Measurements from ENCODE around the gene MYO1B.
A peak's percentile ranks its signal among the peaks of the same experiment; 100 is the strongest.

Gene MYO1B

DNA sequence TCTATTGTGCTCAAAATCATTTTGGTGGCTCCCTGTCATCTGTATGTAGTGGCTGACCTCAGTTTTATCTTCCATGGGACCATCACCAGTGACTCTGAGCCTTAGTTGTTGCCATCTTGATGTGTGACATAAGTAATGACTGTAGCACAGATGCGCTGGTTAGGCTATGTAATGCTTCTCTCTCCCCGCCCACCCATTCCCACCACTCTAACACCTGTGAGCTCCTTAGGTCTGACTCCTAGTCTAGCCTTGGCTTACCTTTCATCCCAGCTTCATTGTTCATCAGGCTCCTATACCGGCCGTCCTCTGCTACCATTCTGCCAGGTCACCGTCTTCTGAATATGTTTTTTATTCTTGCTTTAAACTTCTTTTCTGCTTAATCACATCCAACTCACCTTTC lies 17.2 kb downstream of the MYO1B start:
- H3K9me3 ChIP-seq (ENCODE audit: control insufficient read depth, low read length) = no peaks in the 10 kb centered on the region
- H3K4me1 ChIP-seq (ENCODE audit: control insufficient read depth, insufficient read depth, low read length) = peaks cover 44% of the 10 kb centered on the region
- H3K9ac ChIP-seq (ENCODE audit: low read length) = no peak overlapping the region
- no peaks in the 10 kb centered on the region for H3K36me3 ChIP-seq (ENCODE audit: control insufficient read depth, insufficient read depth, low read length, severe bottlenecking)
- DNase-seq (ENCODE audit: low read depth) = no peak
- H3K4me3 ChIP-seq (ENCODE audit: low read length) = no peak overlapping the region
- no peaks in the 10 kb centered on the region for H3K27me3 ChIP-seq (replicated peaks; ENCODE audit: control insufficient read depth, insufficient read depth, low read length)

GRCh38 chr2:191263050-191263449 lies 17.8 kb downstream of the MYO1B start:
- no peak for DNase-seq (ENCODE audit: low read depth)
- H3K4me3 ChIP-seq (ENCODE audit: low read length) = no peak overlapping the region

DNA sequence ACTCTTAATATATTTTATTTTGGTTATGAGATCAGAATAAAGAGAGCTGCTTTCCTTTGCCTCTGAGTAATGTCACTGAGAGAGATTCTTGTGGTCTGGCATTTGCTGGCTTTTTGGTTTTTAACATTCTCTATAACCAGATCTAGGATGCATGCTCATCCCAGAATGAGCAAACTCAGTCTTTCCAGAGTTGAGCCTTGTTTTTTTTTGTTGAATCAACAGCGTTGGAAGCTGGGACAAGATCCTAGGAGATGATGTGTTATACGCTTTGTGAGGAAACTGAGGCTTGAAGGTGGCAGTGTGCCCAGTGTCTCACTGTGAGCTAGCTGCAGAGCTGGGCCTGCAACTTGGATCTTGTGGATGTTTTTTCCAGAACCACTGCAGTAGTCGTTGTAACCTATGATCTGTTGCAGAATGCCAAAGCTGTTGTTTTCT lies 19.5 kb downstream of the MYO1B start:
- Histone ChIP-seq H3K9ac (ENCODE audit: low read length) (peak overlapping the region; percentile 68), H3K9me3 (ENCODE audit: control insufficient read depth, low read length) (no peaks in the 10 kb centered on the region), H3K27me3 (replicated peaks; ENCODE audit: control insufficient read depth, insufficient read depth, low read length) (no peaks in the 10 kb centered on the region), H3K4me1 (ENCODE audit: control insufficient read depth, insufficient read depth, low read length) (peaks cover 44% of the 10 kb centered on the region), H3K36me3 (ENCODE audit: control insufficient read depth, insufficient read depth, low read length, severe bottlenecking) (no peaks in the 10 kb centered on the region), H3K4me3 (ENCODE audit: low read length) (peak overlapping the region; percentile 63)
- peak; percentile 77 for DNase-seq (ENCODE audit: low read depth)

More at GRCh38 chr2:191263050-191263449, 17.8 kb downstream of the MYO1B start:
- peaks cover 44% of the 10 kb centered on the region for H3K4me1 ChIP-seq (ENCODE audit: control insufficient read depth, insufficient read depth, low read length)
- no peaks in the 10 kb centered on the region for H3K36me3 ChIP-seq (ENCODE audit: control insufficient read depth, insufficient read depth, low read length, severe bottlenecking)
- H3K27me3 ChIP-seq (replicated peaks; ENCODE audit: control insufficient read depth, insufficient read depth, low read length) = no peaks in the 10 kb centered on the region
- no peaks in the 10 kb centered on the region for H3K9me3 ChIP-seq (ENCODE audit: control insufficient read depth, low read length)
- peak overlapping the region; percentile 13 for H3K9ac ChIP-seq (ENCODE audit: low read length)

GRCh38 chr2:191265311-191266170 lies 20.3 kb downstream of the MYO1B start:
- Histone ChIP-seq H3K36me3 (ENCODE audit: control insufficient read depth, insufficient read depth, low read length, severe bottlenecking) (no peaks in the 10 kb centered on the region), H3K9me3 (ENCODE audit: control insufficient read depth, low read length) (no peaks in the 10 kb centered on the region), H3K4me3 (ENCODE audit: low read length) (peak overlapping the region; percentile 63), H3K9ac (ENCODE audit: low read length) (peak overlapping the region; percentile 68), H3K27me3 (replicated peaks; ENCODE audit: control insufficient read depth, insufficient read depth, low read length) (no peaks in the 10 kb centered on the region), H3K4me1 (ENCODE audit: control insufficient read depth, insufficient read depth, low read length) (peaks cover 44% of the 10 kb centered on the region)
- peak; percentile 75 for DNase-seq (ENCODE audit: low read depth)

- Histone ChIP-seq H3K9ac (ENCODE audit: low read length) (peak overlapping the region; percentile 68), H3K4me3 (ENCODE audit: low read length) (peak overlapping the region; percentile 63), H3K4me1 (ENCODE audit: control insufficient read depth, insufficient read depth, low read length) (peaks cover 44% of the 10 kb centered on the region), H3K36me3 (ENCODE audit: control insufficient read depth, insufficient read depth, low read length, severe bottlenecking) (no peaks in the 10 kb centered on the region), H3K27me3 (replicated peaks; ENCODE audit: control insufficient read depth, insufficient read depth, low read length) (no peaks in the 10 kb centered on the region), H3K9me3 (ENCODE audit: control insufficient read depth, low read length) (no peaks in the 10 kb centered on the region)
- DNase-seq (ENCODE audit: low read depth) = no peak
These were observed 21.0 kb downstream of the MYO1B start for GRCh38 chr2:191266201-191266600.

- no peaks in the 10 kb centered on the region for H3K27me3 ChIP-seq (replicated peaks; ENCODE audit: control insufficient read depth, insufficient read depth, low read length)
- H3K9ac ChIP-seq (ENCODE audit: low read length) = no peak overlapping the region
- H3K4me1 ChIP-seq (ENCODE audit: control insufficient read depth, insufficient read depth, low read length) = peaks cover 32% of the 10 kb centered on the region
- no peaks in the 10 kb centered on the region for H3K36me3 ChIP-seq (ENCODE audit: control insufficient read depth, insufficient read depth, low read length, severe bottlenecking)
- no peak overlapping the region for H3K4me3 ChIP-seq (ENCODE audit: low read length)
- no peak for DNase-seq (ENCODE audit: low read depth)
- H3K9me3 ChIP-seq (ENCODE audit: control insufficient read depth, low read length) = no peaks in the 10 kb centered on the region
These were observed 23.4 kb downstream of the MYO1B start for GRCh38 chr2:191268596-191268995.

GRCh38 chr2:191270306-191271161 lies 25.3 kb downstream of the MYO1B start:
- DNase-seq (ENCODE audit: low read depth) = no peak
- H3K36me3 ChIP-seq (ENCODE audit: control insufficient read depth, insufficient read depth, low read length, severe bottlenecking) = no peaks in the 10 kb centered on the region
- peaks cover 14% of the 10 kb centered on the region for H3K4me1 ChIP-seq (ENCODE audit: control insufficient read depth, insufficient read depth, low read length)
- H3K4me3 ChIP-seq (ENCODE audit: low read length) = no peak overlapping the region
- no peaks in the 10 kb centered on the region for H3K27me3 ChIP-seq (replicated peaks; ENCODE audit: control insufficient read depth, insufficient read depth, low read length)
- H3K9me3 ChIP-seq (ENCODE audit: control insufficient read depth, low read length) = no peaks in the 10 kb centered on the region
- H3K9ac ChIP-seq (ENCODE audit: low read length) = no peak overlapping the region

GRCh38 chr2:191272064-191272463 lies 26.9 kb downstream of the MYO1B start:
- Histone ChIP-seq H3K4me3 (ENCODE audit: low read length) (no peak overlapping the region), H3K9ac (ENCODE audit: low read length) (no peak overlapping the region), H3K9me3 (ENCODE audit: control insufficient read depth, low read length) (no peaks in the 10 kb centered on the region), H3K27me3 (replicated peaks; ENCODE audit: control insufficient read depth, insufficient read depth, low read length) (no peaks in the 10 kb centered on the region), H3K36me3 (ENCODE audit: control insufficient read depth, insufficient read depth, low read length, severe bottlenecking) (no peaks in the 10 kb centered on the region), H3K4me1 (ENCODE audit: control insufficient read depth, insufficient read depth, low read length) (peaks cover 7% of the 10 kb centered on the region)
- no peak for DNase-seq (ENCODE audit: low read depth)

DNA sequence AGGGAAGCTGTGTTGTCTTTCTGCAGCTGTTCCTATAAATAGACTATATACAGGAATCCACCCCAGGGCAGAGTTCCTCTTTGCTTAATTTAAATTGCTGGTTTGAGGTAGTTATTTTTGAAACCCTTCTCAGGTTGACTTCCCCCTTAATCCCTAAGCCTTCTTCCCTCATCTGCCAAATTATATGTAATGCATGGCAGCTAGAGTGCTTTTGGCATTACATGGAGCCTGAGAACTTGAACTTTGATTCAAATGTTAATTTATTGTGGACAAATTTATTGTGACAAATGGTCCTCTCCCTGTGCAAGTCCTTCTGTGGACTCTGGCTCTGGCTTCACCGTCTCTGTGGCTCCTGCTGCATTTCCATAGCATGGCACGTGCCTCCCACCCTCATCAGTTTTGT lies 29.2 kb downstream of the MYO1B start:
- Histone ChIP-seq H3K27me3 (replicated peaks; ENCODE audit: control insufficient read depth, insufficient read depth, low read length) (no peaks in the 10 kb centered on the region), H3K36me3 (ENCODE audit: control insufficient read depth, insufficient read depth, low read length, severe bottlenecking) (peaks cover 14% of the 10 kb centered on the region), H3K9ac (ENCODE audit: low read length) (no peak overlapping the region), H3K4me1 (ENCODE audit: control insufficient read depth, insufficient read depth, low read length) (peaks cover 10% of the 10 kb centered on the region), H3K9me3 (ENCODE audit: control insufficient read depth, low read length) (no peaks in the 10 kb centered on the region), H3K4me3 (ENCODE audit: low read length) (no peak overlapping the region)
- DNase-seq (ENCODE audit: low read depth) = no peak

DNA sequence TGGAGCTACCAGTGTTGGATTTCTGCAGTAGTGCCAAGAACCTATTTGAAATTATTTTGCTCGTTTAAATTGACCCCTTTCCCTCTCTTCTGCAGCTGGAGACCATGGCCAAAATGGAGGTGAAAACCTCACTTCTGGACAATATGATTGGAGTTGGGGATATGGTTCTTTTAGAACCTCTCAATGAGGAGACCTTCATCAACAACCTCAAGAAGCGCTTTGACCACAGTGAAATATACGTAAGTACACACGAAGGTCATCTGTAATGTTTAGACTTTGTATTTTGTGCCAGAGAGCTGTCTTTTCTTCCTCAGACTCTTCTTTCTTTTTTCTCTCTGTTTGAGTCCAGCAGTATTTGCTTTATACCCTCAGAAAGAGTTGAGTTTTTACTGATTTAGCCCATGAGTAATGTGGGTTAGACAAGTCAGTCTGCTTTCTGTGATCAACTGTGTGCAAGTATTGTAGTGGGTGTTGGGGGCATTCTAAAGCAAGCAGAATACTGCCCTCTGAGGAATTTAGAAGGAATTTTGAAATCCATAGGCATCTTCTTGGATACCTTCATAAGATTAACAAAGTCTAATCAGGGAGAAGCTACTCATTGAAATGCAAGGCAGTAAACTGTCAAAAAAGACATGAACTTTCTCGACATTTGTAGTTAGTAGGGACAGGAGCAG lies 31.7 kb downstream of the MYO1B start:
- H3K36me3 ChIP-seq (ENCODE audit: control insufficient read depth, insufficient read depth, low read length, severe bottlenecking) = peaks cover 34% of the 10 kb centered on the region
- no peak overlapping the region for H3K9ac ChIP-seq (ENCODE audit: low read length)

GRCh38 chr2:191280290-191280689 lies 35.1 kb downstream of the MYO1B start:
- no peaks in the 10 kb centered on the region for H3K27me3 ChIP-seq (replicated peaks; ENCODE audit: control insufficient read depth, insufficient read depth, low read length)
- DNase-seq (ENCODE audit: low read depth) = no peak
- H3K36me3 ChIP-seq (ENCODE audit: control insufficient read depth, insufficient read depth, low read length, severe bottlenecking) = peaks cover 56% of the 10 kb centered on the region
- H3K4me1 ChIP-seq (ENCODE audit: control insufficient read depth, insufficient read depth, low read length) = peaks cover 10% of the 10 kb centered on the region
- no peaks in the 10 kb centered on the region for H3K9me3 ChIP-seq (ENCODE audit: control insufficient read depth, low read length)
- no peak overlapping the region for H3K9ac ChIP-seq (ENCODE audit: low read length)
- H3K4me3 ChIP-seq (ENCODE audit: low read length) = no peak overlapping the region

More for the DNA sequence above, 31.7 kb downstream of the MYO1B start:
- Histone ChIP-seq H3K4me3 (ENCODE audit: low read length) (no peak overlapping the region), H3K4me1 (ENCODE audit: control insufficient read depth, insufficient read depth, low read length) (peaks cover 10% of the 10 kb centered on the region), H3K9me3 (ENCODE audit: control insufficient read depth, low read length) (no peaks in the 10 kb centered on the region), H3K27me3 (replicated peaks; ENCODE audit: control insufficient read depth, insufficient read depth, low read length) (no peaks in the 10 kb centered on the region)
- DNase-seq (ENCODE audit: low read depth) = no peak

All from adipocyte (in vitro differentiated cells).